GM19035 (cell line): ENCODE measurements around the gene RAD21L1.

Experiments used
- ATAC-seq: cut with Tn5 transposase; IDR thresholded peaks from one replicate; pipeline ENCODE4 v1.9.1; 2021; ENCODE audit not compliant: unreplicated experiment

Gene RAD21L1

GRCh38 chr20:1225783-1226654 is at the start of gene RAD21L1:
TSS of gene RAD21L1 (plus strand) at chr20:1226044. CDS start at chr20:1228454, 2,410 bp downstream.
- ATAC-seq = no peak

- ATAC-seq = no peak
Measured at GRCh38 chr20:1177680-1178079, 48.2 kb upstream of the RAD21L1 start.

- no peak for ATAC-seq
Measured at GRCh38 chr20:1178103-1178502, 47.7 kb upstream of the RAD21L1 start.

GRCh38 chr20:1178623-1179022 is 47.2 kb upstream of the RAD21L1 start:
- no peak for ATAC-seq

- no peak for ATAC-seq
Measured at GRCh38 chr20:1180949-1181348, 44.9 kb upstream of the RAD21L1 start.

- ATAC-seq = no peak
Measured at GRCh38 chr20:1182106-1182505, 43.7 kb upstream of the RAD21L1 start.

GRCh38 chr20:1183153-1183552 is 42.7 kb upstream of the RAD21L1 start:
- no peak for ATAC-seq

GRCh38 chr20:1184260-1184637 is 41.6 kb upstream of the RAD21L1 start:
- no peak for ATAC-seq

- no peak for ATAC-seq
Measured at GRCh38 chr20:1184638-1185315, 41.1 kb upstream of the RAD21L1 start, which contains the start of gene TMEM74B. TSS of gene TMEM74B (minus strand) at chr20:1184981. CDS start at chr20:1183801, 1,180 bp downstream.

- no peak for ATAC-seq
Measured at GRCh38 chr20:1185316-1185741, 40.5 kb upstream of the RAD21L1 start.

GRCh38 chr20:1185790-1186334 is 40.0 kb upstream of the RAD21L1 start:
- ATAC-seq = no peak

GRCh38 chr20:1186367-1186991 is 39.4 kb upstream of the RAD21L1 start:
- no peak for ATAC-seq

- no peak for ATAC-seq
Measured at GRCh38 chr20:1187605-1188171, 38.2 kb upstream of the RAD21L1 start.

GRCh38 chr20:1188347-1188746 is 37.5 kb upstream of the RAD21L1 start:
- ATAC-seq = no peak

- ATAC-seq = no peak
Measured at GRCh38 chr20:1189827-1190226, 36.0 kb upstream of the RAD21L1 start.

- ATAC-seq = no peak
Measured at GRCh38 chr20:1190847-1191246, 35.0 kb upstream of the RAD21L1 start.

- ATAC-seq = no peak
Measured at GRCh38 chr20:1191299-1191698, 34.5 kb upstream of the RAD21L1 start.

- ATAC-seq = no peak
Measured at GRCh38 chr20:1195226-1195625, 30.6 kb upstream of the RAD21L1 start.

GRCh38 chr20:1196634-1197033 is 29.2 kb upstream of the RAD21L1 start:
- ATAC-seq = no peak

GRCh38 chr20:1197801-1198200 is 28.0 kb upstream of the RAD21L1 start:
- no peak for ATAC-seq

GRCh38 chr20:1198751-1199150 is 27.1 kb upstream of the RAD21L1 start:
- no peak for ATAC-seq
